Stimulated activated CD8-positive, alpha-beta memory T cell treated with anti-CD3 and anti-CD28 coated beads, Interleukin-4, amount 100 ng/mL, for 24 hours (primary cell): Measurements from ENCODE around the gene KDM4B.
"Not testable (repeated sequence)": the region's sequence is repeated elsewhere in the genome, so short reads cannot be mapped to it uniquely, and the experiment has no call there.

ENCODE experiments used
- DNase-seq: peaks from one replicate; pipeline ENCODE4 v3.0.0-alpha.2; 2020; ENCODE audit warnings: low read depth

KDM4B gene

GRCh38 chr19:5173993-5174392 lies 205.1 kb downstream of the KDM4B start:
- no peak for DNase-seq

- no peak for DNase-seq
Observed at GRCh38 chr19:5177745-5178450, 209.0 kb downstream of the KDM4B start.

DNA sequence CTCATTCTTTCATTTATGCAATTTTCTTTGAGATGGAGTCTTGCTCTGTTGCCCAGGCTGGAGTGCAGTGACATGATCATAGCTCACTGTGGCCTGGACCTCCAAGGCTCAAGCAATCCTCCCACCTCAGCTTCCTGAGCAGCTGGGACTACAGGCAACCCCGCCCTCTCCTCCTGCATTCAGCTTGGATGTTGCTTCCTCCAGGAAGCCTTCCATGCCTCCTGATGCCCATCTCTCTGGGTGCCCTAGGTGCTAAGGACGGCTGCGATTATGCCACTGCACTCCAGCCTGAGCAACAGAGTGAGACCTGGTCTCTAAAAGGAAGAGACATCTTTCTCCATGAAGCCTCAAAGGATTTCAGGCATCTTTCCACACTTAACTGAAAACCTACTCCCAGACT lies 209.9 kb downstream of the KDM4B start:
- no peak for DNase-seq

- DNase-seq: no peak
Observed at GRCh38 chr19:5179256-5179655, 210.3 kb downstream of the KDM4B start.

- DNase-seq: no peak
Observed at GRCh38 chr19:5181329-5181728, 212.4 kb downstream of the KDM4B start.

GRCh38 chr19:5182751-5183150 lies 213.8 kb downstream of the KDM4B start:
- no peak for DNase-seq

DNA sequence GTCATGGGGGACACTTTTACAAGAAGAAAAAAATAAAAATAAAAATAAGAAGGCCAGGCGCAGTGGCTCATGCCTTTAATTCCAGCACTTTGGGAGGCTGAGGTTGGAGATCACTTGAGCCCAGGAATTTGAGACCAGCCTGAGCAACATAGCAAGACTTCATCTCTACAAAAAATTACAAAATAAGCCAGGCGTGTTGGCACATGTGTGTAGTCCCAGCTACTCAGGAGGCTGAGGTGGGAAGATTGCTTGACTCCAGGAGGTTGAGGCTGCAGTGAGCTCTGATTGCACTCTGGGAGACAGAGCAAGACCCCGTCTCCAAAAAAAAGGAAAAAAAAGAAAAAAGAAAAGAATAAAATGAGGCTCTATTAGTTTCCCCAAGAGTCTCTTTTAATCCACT lies 214.7 kb downstream of the KDM4B start:
- no peak for DNase-seq

GRCh38 chr19:5184930-5185329 lies 216.0 kb downstream of the KDM4B start:
- DNase-seq: no peak

- DNase-seq: no peak
Observed at GRCh38 chr19:5186293-5187050, 217.6 kb downstream of the KDM4B start.

GRCh38 chr19:5188548-5189317 lies 219.8 kb downstream of the KDM4B start:
- no peak for DNase-seq

GRCh38 chr19:5189318-5189607 lies 220.3 kb downstream of the KDM4B start:
- no peak for DNase-seq

- DNase-seq: no peak
Observed at GRCh38 chr19:5191091-5191490, 222.2 kb downstream of the KDM4B start.

- DNase-seq: no peak
Observed at GRCh38 chr19:5192568-5192967, 223.7 kb downstream of the KDM4B start.

- DNase-seq: no peak
Observed at GRCh38 chr19:5193192-5193591, 224.3 kb downstream of the KDM4B start.

DNA sequence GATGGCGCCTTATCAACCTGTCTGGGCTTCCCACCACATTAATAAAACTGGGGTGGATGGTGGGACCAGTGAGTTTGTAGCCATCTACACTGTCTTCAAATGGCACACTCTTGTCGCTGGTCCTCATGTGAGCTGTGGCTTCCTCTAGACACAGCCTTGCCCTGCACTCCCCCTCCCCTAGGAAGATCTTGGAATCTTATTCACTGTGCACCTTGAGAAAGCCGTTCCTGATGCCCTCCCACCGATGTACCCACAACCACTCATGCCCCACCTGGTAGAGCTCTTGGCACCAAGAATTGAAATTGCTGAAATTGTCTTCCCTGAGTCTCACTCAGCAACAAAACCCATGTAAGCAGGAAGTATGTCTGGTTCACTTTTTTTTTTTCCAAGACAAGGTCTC lies 225.7 kb downstream of the KDM4B start:
- DNase-seq: no peak

- not testable (repeated sequence) for DNase-seq
Observed at GRCh38 chr19:5195587-5195986, 226.7 kb downstream of the KDM4B start.

GRCh38 chr19:5196832-5197231 lies 227.9 kb downstream of the KDM4B start:
- no peak for DNase-seq

DNA sequence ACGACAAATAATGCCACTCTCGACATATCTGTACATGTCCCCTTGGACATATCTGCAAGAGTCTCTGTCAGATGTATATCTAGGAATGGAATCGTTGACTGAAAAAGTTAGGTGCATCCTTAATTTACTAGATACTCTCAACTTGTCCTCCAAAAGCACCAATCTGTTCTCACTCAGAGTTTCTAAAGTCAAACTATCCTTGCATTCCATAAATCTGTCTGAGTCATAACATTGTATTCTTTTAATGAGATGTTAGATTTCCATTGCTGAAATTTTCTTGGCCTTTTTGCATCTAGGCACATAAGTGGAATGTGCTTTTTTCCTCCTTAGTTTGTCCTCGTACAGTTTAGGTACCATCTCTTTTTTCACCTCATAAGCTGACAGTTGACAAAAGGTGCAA lies 231.9 kb downstream of the KDM4B start:
- no peak for DNase-seq

GRCh38 chr19:5202553-5202952 lies 233.6 kb downstream of the KDM4B start:
- DNase-seq: no peak
